ENCODE data around the gene ILKAP. TPM values are rescaled to one million over a fixed set of nuclear protein-coding genes. Genes with fewer than 3 reads are reported as not detected.
A peak's percentile ranks its signal among the peaks of the same experiment; 100 is the strongest.

Gene ILKAP
- total RNA-seq, 1 experiment from 2014 or later, result 41.5 TPM

GRCh38 chr2:238137885-238138284 lies 65.6 kb downstream of the ILKAP start:
- no peak overlapping the region for H3K4ac ChIP-seq (ENCODE audit: low read depth, low read length)
- no peaks in the 10 kb centered on the region for H3K9me3 ChIP-seq (ENCODE audit: control insufficient read depth, low read depth, low read length)
- H3K4me1 ChIP-seq (ENCODE audit: insufficient read depth, low read length), result no peaks in the 10 kb centered on the region
- no peak overlapping the region for H3K18ac ChIP-seq (ENCODE audit: insufficient read length, low read depth, low read length)
- H3K4me1 Mint-ChIP-seq, result no peaks in the 10 kb centered on the region
- H2BK120ac ChIP-seq (ENCODE audit: low read depth, low read length, poor library complexity, severe bottlenecking), result no peak overlapping the region
- no peak for TF ChIP-seq CTCF (conservative IDR thresholded peaks at IDR 0.05)
- H3K56ac ChIP-seq (ENCODE audit: insufficient read length, low read depth, low read length), result no peak overlapping the region
- no peak overlapping the region for H3K27ac ChIP-seq (ENCODE audit: insufficient read length, low read depth, low read length)
- H2AFZ ChIP-seq (ENCODE audit: low read length), result no peak overlapping the region
- H4K5ac ChIP-seq (ENCODE audit: insufficient read length, low read depth, low read length), result no peak overlapping the region
- no peak overlapping the region for H2AK5ac ChIP-seq (ENCODE audit: insufficient read length, low read length)
- no peaks in the 10 kb centered on the region for H3K23me2 ChIP-seq (ENCODE audit: insufficient read length, low read depth, low read length, poor library complexity, severe bottlenecking)
- no peak overlapping the region for H3K9ac ChIP-seq (ENCODE audit: extremely low read depth, insufficient read length, low read length)
- H2BK5ac ChIP-seq (ENCODE audit: insufficient read length, low read length), result no peak overlapping the region
- H3K36me3 Mint-ChIP-seq (ENCODE audit: insufficient read depth in 1 of 3, low read depth in 3 of 3), result no peaks in the 10 kb centered on the region
- H3K4me3 Mint-ChIP-seq, result no peak overlapping the region
- H3K79me2 ChIP-seq (ENCODE audit: insufficient read depth, low read length), result no peaks in the 10 kb centered on the region
- no peak overlapping the region for H4K91ac ChIP-seq (ENCODE audit: insufficient read length, low read depth, low read length)
- no peaks in the 10 kb centered on the region; the same call in 1 of the 2 replicates for H3K27me3 Mint-ChIP-seq (ENCODE audit: low read depth)
- no peaks in the 10 kb centered on the region for H3K27me3 ChIP-seq (ENCODE audit: insufficient read depth, low read length)
- H3K9me3 Mint-ChIP-seq, result no peaks in the 10 kb centered on the region
- no peaks in the 10 kb centered on the region for H3K79me1 ChIP-seq (ENCODE audit: insufficient read depth, low read depth, low read length, poor library complexity, severe bottlenecking)
- no peak overlapping the region for H2BK12ac ChIP-seq (ENCODE audit: insufficient read length, low read depth, low read length)
- H3K14ac ChIP-seq (ENCODE audit: insufficient read depth, low read length), result no peak overlapping the region
- H2BK15ac ChIP-seq (ENCODE audit: low read depth, low read length), result no peak overlapping the region
- H4K8ac ChIP-seq (replicated peaks; ENCODE audit: insufficient read length, low read depth, low read length), result no peak overlapping the region
- WGBS (ENCODE audit: extremely low coverage, insufficient read length, low lambda C conversion rate), result no CpG with 5 or more reads among the region's 13 CpGs
- DNase-seq, result no peak
- no peak overlapping the region for H2BK20ac ChIP-seq (ENCODE audit: low read depth, low read length, poor library complexity, severe bottlenecking)
- no peak overlapping the region for H3T11ph ChIP-seq (ENCODE audit: low read length)
- no peak overlapping the region for H3K4me2 ChIP-seq (ENCODE audit: insufficient read depth, insufficient read length, low read length)
- H4K20me1 ChIP-seq (ENCODE audit: control insufficient read depth, insufficient read depth, insufficient read length), result peaks cover 2% of the 10 kb centered on the region
- H3K23ac ChIP-seq (ENCODE audit: insufficient read length, low read depth, low read length), result no peak overlapping the region
- H3K27ac Mint-ChIP-seq, result peak overlapping the region in 1 of 3 experiments; percentile 85; a peak in 1 of 7 replicates

All from H9 (cell line).